ENCODE results near the gene ARCN1. TPM values are rescaled to one million over a fixed set of nuclear protein-coding genes. Genes with fewer than 3 reads are reported as not detected.
"Not testable (repeated sequence)": the region's sequence is repeated elsewhere in the genome, so short reads cannot be mapped to it uniquely, and the experiment has no call there.

The ARCN1 gene
- polyA plus RNA-seq, 3 donors: 152 to 180 (median 176) TPM

DNA sequence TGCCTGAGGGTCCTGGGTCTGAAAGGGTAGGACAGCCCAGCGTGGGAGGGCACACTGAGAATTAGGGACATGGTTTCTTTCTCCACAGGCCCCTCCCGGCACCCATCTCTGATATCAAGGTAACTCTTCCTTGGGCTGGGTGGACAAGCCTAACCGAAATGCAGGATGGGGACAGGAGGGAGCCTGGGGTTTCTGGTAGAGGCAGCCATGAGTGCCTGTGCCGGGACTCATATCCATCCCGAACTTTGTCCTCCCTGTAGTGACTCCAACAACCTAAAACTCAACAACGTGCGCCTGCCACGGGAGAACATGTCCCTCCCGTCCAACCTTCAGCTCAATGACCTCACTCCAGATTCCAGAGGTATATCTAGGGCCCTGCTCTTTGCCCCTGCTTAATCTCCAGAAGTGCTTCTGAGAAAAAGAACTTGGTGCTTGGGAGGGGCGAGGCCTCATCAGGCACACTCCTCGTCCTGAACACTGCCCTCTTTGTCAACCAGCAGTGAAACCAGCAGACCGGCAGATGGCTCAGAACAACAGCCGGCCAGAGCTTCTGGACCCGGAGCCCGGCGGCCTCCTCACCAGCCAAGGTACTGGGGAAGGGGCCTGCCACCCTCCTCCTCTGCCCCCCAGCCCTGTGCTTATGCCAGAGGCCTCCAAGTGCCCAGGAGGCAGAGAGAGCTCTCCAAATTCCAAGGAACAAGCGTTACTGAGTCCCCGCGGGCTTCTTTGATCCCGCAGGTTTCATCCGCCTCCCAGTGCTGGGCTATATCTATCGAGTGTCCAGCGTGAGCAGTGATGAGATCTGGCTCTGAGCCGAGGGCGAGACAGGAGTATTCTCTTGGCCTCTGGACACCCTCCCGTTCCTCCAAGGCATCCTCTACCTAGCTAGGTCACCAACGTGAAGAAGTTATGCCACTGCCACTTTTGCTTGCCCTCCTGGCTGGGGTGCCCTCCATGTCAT, 38.2 kb upstream of the ARCN1 start:
- DNase-seq: no peak

DNA sequence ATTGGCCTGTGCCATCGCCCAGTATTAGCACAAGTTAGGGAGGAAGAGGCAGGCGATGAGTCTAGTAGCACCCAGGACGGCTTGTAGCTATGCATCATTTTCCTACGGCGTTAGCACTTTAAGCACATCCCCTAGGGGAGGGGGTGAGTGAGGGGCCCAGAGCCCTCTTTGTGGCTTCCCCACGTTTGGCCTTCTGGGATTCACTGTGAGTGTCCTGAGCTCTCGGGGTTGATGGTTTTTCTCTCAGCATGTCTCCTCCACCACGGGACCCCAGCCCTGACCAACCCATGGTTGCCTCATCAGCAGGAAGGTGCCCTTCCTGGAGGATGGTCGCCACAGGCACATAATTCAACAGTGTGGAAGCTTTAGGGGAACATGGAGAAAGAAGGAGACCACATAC, 36.9 kb upstream of the ARCN1 start:
- no peak for DNase-seq

DNA sequence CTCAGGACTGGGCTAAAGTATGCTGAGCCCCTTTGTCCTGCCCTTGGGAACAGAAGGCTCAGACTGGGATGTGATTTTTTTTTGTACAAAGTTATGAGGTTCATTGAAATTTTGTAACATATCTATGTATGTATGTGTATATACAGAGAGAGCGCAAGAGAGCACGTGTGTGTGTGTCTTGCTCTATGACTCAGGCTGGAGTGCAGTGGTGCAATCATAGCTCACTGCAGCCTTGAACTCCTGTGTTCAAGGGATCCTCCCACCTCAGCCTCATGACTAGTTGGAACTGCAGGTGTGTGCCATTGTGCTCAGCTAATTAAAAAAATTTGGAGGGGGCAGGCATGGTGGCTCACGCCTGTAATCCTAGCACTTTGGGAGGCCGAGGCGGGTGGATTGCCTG, 35.5 kb upstream of the ARCN1 start:
- DNase-seq: no peak

DNA sequence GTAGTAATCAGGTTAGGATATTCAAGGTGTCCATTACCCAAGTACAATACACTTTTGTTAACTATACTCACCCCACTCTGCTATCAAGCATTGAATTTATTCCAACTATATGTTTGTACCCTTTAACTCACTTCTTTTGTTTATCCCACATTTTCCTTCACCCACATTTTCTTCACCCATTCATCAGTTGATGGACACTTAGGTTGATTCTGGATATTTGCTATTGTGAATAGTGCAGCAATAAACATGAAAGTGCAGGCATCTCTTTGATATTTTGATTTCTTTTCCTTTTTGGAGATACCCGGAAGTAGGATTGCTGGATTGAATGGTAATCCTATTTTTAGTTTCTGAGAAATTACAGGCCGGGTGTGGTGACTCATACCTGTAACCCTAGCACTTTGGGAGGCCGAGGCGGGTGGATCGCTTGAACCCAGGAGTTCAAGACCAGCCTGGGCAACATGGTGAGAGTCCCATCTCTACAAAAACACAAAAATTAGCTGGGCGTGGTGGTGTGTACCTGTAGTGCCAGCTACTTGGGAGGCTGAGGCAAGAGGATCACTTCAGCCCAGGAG, 34.7 kb upstream of the ARCN1 start:
- no peak for DNase-seq

DNA sequence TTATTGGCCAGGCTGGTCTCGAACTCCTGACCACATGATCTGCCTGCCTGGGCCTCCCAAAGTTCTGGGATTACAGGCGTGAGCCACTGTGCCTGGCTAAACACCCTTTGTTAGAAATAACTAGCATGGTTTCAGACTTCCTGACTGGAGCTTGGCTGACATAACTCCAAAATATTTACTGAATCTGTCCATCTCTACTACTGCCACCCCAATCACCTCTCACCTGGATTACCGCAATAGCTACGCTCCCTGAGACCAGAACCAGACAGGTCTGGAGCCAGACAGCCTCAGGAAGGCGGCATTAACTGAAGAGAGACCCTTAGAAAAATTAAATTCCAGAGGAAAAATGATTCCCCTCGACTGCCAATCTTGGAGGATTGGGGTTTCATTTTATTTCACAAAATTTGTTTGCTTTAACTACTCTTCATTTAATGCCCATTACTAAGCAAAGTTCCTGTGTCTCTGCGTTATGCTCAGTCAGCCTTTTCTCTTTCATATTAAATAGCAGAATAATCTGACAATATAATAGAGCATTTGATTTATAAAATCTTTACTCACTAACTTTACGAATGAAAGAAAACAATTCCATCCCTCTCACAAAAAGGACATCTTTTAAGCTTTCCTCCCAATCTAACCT, 28.1 kb upstream of the ARCN1 start:
- no peak for DNase-seq

DNA sequence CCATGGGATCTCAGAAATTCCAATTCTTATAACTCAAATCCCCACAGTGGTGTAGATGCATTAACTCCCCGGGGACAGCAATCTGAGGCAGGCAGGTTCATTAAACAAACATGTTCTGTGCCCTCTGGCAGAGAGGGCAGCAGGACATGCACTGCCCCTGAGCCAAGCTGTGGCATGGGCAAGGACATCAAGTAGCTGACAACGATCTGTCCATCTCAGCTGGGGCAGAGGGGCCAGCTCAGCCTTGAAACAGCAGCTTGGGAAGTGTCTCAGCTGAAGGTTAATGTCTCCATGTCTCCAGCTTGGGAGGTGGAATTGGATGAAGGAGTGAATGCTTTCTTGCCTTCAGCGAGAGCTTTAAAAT, 27.6 kb upstream of the ARCN1 start:
- DNase-seq: no peak

DNA sequence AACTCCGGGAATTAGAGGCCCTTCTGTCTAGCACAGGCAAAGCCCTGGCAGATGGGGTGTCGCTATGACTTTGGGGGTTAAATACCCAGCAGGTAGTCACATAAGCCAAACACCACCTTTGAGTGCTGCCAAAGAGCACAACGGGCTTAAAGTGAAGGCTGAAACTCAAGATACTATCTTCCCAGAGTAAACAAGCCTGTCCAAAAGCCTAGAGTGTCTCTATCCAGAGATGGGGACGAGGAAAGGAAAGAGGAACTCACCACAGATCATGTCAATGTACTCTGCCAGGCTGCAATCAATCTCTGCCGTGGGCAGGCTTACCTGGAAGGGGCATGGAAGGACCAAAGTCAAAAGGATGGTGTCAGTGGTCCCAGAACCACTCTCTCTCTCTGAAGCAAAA, 26.7 kb upstream of the ARCN1 start:
- no peak for DNase-seq

DNA sequence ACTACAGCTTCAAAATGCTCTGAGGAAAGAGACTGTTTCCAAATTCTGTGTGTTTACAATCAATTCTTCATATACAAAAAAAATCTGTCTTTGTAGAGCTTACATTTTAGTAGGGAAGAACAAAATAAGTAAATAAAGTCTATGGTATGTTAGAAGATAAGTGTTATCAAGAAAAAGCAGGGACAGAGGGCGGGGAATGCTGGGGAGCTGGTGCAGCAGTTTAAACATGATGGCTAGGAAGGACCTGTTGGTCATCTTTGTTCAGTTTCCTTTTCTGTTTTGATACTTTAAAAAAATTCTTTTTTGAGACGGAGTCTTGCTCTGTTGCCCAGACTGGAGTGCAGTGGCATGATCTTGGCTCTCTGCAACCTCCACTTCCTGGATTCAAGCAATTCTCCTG, 25.1 kb upstream of the ARCN1 start:
- no peak for DNase-seq

DNA sequence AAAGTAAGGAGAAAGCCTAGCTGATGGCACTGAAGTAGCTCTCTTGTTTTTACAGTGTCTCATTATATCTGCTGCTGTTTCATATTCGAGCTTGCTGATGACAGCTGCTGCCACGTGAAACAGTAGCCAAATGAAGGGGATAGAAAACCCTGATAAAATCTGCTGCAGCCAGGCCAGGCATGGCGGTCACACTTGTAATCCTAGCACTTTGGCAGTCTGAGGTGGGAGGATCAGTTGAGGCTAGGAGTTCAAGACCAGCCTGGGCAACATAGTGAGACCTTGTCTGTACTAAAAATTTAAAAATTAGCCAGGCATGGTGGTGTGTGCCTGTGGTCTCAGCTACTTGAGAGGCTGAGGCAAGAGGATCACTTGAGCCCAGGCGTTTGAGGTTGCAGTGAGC, 19.9 kb upstream of the ARCN1 start:
- no peak for DNase-seq

DNA sequence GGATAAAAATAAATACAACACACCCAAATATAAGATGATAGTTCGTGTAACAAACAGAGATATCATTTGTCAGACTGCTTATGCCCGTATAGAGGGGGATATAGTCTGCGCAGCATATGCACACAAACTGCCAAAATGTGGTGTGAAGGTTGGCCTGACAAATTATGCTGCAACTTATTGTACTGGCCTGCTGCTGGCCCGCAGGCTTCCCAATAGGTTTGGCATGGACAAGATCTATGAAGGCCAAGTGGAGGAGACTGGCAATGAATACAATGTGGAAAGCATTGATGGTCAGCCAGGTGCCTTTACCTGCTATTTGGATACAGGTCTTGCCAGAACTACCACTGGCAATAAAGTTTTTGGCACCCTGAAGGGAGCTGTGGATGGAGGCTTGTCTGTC, 11.4 kb upstream of the ARCN1 start:
- no peak for DNase-seq

DNA sequence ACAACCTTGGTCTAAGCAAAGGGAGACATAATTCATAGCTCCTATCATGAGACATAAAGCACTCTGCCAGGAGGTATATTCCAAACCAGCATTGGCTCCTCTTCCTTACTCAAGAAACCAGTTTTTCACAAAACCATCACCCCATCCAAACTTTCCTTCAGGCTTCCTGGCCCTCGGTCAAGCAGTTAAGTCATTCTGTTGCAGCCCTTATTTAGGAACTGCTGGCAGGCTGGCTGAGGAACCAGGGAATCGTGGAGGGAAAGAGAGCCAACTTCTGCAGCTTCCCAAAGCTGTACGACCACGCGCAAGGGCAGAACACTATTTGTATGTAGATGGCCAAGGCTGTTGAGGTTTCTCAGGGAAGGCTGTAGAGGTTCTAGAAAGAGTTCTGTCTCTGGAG, 7.2 kb upstream of the ARCN1 start:
- DNase-seq: no peak

DNA sequence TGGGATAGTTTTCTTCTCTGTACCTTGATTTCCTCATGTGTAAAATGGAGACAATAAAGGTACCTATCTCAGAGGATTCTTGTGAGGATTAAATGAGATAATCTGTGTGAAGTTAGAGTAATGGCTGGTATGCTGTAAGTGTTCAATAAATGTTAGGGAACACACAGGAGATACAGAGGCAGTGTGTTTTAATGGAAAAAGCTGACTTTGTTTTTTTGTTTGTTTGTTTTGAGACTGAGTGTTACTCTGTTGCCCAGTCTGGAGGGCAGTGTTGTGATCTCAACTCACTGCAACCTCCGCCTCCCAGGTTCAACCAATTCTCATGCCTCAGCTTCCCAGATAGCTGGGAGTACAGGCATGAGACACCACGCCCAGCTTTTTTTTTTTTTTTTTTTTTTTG, 2.5 kb upstream of the ARCN1 start:
- no peak for DNase-seq

DNA sequence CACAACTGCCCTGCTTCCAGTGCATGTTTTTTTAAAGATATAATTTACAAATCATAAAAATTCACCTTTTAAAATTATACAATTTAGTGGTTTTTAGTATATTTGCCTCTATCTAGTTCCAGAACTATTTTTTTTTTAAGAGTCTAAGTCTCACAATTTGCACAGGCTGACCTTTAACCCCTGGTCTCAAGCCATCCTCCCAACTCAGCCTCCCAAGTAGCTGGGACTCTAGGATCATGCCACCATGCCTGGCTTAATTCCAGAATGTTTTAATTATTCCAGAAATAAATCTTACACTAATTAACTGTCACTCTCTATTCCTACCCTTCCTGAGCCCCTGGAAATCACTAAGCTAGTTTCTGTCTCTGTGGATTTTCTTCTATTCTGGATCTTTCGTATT, 1.4 kb upstream of the ARCN1 start:
- DNase-seq: no peak

DNA sequence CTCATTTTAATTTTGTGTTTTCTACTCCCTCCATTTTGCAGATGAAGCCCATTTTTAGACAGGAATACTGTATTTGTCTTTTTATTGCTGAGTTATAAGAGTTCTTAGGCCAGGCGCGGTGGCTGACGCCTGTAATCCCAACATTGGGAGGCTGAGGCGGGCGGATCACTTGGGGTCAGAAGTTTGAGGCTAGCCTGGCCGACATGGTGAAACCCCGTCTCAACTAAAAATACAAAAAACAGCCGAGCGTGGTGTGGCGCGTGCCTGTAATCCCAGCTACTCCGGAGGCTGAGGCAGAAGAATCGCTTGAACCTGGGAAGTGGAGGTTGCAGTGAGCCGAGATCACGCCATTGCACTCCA, 528 bp upstream of the ARCN1 start:
- not testable (repeated sequence) for DNase-seq

DNA sequence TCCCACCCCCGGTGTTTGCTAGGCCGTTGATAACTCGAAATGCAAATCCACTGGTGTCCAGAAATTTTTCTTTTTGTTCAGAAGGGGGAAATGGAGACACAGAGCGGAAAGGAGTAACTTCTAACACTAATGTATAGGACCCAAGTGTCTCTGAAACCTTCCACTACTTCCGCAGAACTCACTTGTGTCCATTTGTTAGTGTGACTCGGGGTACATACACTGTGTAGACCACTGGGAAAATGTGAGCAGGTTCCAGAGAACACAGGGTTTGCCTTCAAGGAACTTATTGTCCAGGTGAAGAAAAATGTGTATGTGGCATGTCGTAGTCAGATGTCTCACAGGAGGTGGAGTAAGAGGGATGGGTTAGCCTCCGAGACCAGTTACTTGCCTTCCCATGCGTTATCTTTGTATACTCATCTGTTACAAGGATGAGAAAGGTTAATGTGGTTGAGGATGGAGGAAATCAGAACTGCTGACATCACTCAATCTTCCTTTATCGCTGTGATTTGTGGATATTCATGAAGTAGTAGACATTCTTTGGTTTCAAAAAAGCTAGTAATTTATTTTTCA, 857 bp downstream of the ARCN1 start:
- DNase-seq: no peak

DNA sequence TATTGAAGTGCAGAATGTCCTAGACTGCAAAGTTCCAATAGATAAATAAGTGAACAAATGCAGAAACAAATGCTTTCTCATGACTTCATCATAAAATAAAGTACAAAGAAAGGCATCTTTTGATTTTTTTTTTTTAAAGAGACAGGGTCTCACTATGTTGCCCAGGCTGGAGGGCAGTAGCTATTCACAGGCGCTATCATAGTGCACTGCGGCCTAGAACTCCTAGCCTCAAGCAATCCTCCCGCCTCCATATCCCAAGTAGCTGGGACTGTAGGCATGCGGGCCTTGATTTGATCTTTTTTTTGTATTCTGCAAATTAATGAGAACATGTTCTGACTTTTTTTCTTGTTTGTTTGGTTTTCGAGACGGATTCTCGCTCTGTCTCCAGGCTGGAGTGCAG, 2.4 kb downstream of the ARCN1 start:
- DNase-seq: no peak

DNA sequence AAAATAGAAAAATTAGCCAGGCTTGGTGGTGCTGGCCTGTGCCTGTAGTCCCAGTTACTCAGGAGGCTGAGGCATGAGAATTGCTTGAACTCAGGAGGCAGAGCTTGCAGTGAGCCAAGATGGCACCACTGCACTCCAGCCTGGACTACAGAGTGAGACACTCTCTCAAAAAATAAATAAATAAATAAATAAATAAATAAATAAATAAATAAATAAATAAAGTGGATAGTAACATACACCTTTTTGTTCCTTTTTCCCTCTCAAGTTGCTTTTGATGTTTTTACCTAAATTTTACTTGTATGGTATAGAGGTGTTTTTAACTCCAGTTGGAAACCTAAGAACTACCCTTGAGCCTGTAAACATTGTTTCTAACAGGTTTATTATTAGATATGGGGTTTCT, 5.8 kb downstream of the ARCN1 start:
- not testable (repeated sequence) for DNase-seq

DNA sequence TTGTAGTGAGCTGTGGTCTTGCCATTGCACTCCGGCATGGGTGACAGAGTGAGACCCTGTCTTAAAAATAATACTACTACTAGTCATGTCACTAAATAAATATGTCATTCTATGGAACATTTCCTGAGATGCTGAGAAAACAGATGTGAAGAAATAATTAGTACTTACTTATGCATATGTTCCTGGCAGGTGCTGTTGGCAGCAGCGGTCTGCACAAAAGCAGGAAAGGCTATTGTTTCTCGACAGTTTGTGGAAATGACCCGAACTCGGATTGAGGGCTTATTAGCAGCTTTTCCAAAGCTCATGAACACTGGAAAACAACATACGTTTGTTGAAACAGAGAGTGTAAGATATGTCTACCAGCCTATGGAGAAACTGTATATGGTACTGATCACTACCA, 8.8 kb downstream of the ARCN1 start:
- DNase-seq: no peak

DNA sequence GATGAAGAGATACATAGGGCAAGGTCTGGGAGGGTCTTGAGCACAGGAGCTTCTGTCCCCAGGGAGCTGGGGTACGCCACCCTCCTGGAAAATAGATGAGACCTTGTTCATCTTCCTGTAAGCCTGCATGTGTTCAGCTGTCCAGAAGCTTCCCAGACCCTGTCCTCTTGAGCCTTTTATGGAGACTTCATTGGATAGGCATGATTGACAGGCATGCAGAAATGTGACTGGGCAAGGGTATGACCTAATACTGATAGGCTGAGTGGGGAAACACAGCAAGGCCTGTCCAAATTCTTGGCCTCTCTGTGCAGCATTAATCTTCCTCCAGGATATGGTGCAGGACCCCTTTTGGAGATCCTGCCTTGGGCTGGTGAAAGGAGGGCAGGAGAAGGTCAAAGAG, 15.7 kb downstream of the ARCN1 start:
- DNase-seq: no peak

DNA sequence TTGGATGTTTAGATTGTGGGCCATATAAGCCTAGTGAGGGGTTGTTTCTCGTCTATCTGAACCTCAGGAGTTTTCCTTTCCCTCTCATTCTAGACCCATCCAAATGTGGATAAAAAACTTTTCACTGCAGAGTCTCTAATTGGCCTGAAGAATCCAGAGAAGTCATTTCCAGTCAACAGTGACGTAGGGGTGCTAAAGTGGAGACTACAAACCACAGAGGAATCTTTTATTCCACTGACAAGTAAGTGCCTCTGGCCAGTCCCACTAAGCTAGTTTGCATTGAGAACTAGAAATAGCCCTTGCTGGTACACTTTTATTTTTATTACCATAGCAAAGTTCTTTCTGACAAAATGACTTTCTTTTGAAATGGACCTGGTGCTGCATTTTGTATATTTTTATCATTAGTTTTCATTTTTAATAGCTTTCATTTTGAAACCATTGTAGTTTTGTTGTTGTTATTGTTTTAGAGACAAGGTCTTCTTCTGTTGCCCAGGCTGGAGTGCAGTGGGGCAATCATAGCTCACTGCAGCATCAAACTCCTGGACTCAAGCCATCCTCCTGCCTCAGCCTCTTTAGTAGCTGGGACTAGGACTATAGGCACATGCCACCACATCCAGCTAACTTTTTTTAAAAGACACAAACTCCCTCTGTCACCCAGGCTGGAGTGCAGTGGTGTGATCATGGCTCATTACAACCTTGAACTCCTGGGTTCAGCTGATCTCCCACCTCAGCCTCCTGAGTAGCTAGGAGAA, 20.6 kb downstream of the ARCN1 start:
- DNase-seq: no peak

DNA sequence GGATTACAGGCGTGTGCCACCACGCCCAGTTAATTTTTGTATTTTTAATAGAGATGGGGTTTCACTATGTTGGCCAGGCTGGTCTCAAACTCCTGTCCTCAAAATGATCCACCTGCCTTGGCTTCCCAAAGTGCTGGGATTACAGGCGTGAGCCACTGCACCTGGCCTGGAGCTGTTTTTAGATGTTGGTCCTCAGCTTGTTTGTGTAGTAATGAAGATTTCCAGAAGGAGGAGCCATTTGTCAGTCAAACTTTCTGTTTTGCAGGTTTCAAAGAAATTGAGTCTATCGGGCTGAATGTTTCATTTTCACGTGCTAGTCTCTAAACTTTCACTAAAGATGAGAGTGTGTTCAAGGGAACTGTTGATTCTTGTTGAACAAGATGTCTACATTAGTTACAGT, 22.8 kb downstream of the ARCN1 start:
- DNase-seq: not testable (repeated sequence)
